GM12872 (cell line): ENCODE results near the gene SOX1.

Experiments
- CTCF ChIP-seq: IDR thresholded peaks from 3 replicates; pipeline ENCODE4 v1.5.1; 2011; ENCODE audit warnings: low read depth, mild to moderate bottlenecking, low read length, moderate library complexity; ENCODE audit not compliant: insufficient read depth

The SOX1 gene

DNA sequence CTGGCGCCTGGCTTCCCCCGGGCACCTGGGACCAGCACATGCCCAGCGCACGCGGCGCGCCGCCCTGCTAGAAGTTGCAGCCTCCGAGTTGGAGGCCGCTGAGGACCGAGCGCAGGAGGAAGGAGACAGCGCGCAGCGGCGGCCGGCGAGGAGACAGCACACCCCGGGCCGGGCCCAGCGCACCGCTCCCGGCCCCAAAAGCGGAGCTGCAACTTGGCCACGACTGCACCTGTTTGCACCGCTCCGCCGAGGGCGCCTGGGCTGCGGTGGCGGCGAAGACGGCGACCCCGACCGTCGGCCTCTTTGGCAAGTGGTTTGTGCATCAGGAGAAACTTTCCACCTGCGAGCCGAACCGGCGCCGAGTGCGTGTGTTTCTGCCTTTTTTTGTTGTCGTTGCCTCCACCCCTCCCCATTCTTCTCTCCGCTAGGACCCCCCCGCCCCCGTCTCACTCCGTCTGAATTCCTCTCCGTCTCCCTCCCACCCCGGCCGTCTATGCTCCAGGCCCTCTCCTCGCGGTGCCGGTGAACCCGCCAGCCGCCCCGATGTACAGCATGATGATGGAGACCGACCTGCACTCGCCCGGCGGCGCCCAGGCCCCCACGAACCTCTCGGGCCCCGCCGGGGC lies at the start of gene SOX1:
Gene SOX1 (plus strand): TSS at position 34 of the 626 bp plus-strand sequence. CDS start 510 bp downstream, at position 544.
- no peak for TF ChIP-seq CTCF

DNA sequence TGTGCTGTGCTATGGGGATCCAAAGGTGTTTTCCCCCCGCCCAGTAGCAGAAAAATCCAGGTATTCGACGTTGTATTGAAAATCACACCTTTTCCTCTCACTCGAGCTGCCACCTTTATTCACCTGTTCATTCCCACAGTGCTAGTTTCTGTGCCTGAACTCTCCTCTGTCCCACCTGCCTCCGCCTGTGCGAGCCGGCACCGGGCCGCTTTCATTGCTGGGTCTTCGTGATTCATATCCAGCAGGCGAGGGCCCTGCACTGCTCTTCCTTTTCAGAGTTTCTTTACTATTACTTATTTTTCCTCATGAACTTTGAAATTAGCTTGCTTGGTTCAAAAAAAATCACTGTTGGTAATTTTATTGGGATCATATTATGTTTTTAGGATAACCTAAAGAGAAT lies 42.4 kb upstream of the SOX1 start:
- no peak for TF ChIP-seq CTCF

- TF ChIP-seq CTCF, result no peak
These were observed 39.7 kb upstream of the SOX1 start for GRCh38 chr13:112027250-112027649.

- no peak for TF ChIP-seq CTCF
These were observed 38.5 kb upstream of the SOX1 start for GRCh38 chr13:112028481-112028880.

DNA sequence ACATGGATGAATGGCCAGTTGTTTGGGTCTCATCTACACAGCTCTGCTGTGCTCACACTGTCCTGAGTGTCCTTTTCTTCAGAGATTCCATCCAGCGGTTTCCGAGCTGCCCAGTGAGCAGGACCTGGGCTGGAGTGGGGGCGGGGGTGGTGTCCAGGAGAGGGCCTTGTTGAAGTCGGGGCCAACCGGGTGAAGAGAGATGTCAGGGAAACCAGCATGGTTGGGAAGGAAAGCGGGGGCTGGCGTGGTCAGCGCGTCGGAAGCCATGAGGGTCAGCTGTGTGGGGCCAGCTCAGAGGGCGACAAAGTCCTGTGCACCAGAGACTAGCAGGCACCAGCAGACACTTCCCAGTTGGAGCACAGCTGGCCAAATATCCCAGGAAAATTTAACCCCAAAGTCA lies 37.8 kb upstream of the SOX1 start:
- no peak for TF ChIP-seq CTCF

DNA sequence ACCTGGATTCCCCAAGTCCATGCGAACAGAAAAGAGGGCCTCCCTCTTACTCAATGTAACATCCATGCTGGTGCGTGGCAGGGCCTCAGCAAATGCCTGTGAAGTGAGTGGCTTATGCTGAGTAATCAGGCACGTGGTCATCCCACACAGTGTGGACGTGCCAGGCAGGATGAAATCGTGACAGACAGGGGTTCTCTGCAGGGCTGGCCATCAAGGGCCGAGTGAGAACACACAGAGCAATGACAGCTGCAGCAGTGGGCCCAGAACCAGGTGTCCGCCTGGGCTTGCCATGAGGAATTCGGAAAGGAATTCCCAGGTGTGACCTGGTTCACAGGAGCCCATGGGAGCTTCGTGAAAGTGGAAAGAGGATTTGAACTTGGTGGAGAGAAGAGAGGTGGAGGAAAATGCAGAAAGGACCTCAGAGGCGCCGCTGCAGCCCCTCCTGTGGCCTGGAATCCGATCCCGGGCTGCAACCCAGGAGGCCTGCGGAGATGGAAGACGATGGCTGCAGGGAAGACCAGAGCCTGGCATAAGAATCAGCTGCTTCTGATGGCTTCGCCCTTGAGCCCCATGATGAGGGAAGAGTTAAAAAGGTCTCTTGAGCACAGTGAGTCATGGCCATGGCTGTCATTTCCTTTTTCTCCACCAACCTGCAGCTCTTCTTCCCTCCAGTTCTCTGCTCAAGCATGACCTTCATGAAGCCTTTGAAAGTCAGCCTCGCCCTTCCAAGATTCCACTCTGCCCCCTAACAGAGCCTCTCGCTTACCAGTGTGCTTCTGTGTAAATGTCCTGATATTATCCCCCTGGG lies 34.6 kb upstream of the SOX1 start:
- TF ChIP-seq CTCF, result no peak

DNA sequence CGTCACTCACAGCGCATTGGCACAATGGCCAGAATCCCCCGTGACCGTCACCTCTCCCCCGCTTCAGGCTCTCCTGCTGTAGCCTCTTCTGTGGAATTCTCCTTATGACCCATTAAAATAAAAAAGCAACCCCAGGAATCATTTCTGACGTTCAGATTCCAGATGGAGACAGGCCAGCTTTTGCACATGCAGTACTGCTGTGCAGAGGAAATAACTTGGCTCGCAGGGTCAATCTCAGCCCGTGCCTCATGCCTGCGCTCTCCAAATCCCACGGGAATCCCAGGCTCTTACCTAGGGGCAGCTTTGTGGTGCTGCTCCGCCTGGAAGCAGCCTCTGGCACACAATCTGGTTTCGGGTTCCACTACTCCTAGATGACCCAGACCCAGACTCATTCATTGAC lies 32.7 kb upstream of the SOX1 start:
- no peak for TF ChIP-seq CTCF
